Measurements from ENCODE around the gene MYH10.

MYH10 gene

DNA sequence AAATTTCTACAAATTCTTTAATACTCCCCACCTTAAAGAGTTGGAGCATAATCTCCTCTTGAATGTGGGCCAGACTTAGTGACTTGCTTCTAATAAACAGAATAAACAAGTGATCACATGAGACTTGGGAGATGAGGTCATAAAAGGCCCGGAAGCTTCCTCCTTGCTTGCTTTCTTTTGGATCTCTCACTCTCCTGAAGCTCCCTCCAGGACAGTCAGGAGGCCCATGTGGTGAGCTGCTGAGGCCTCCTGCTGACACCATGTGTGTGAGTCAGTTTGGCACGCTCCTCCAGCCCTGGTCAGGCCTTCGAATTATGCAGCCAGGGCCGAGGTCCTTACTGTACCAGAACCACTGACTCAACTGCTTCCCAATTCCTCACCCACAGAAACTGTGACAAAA, 141.6 kb downstream of the MYH10 start:
- H3K27me3 Mint-ChIP-seq (ENCODE audit: low read depth): no peaks in the 10 kb centered on the region
- no peak for TF ChIP-seq CTCF (IDR thresholded peaks at IDR 0.05; ENCODE audit: unreplicated experiment in 3 of 3)

DNA sequence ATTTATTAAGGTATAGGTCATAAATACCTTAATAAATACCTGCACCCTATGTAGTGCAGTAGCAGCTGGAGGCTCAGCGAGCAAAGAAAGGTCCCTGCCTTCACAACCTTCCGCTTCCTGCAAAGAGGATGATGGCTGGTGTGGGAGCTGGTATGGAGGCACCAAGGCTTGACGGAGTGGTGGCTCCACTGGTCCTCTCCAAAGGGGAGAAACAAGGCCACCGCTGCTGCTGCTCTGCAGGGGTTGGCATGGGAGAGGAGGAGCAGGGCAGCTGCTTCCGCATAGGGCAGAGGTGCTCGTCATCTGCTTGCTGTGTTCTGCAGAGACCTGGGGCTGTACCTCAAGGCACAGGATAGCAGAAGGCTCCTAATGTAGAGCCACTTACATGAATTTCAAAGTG, 142.0 kb downstream of the MYH10 start:
- Mint-ChIP-seq H3K9me3 (peaks cover 9% of the 10 kb centered on the region), H3K36me3 (ENCODE audit: low read depth) (peaks cover 92% of the 10 kb centered on the region), H3K4me1 (no peaks in the 10 kb centered on the region), H3K27ac (no peak overlapping the region), H3K27me3 (ENCODE audit: low read depth) (no peaks in the 10 kb centered on the region), H3K4me3 (no peak overlapping the region)
- no peak for TF ChIP-seq CTCF (IDR thresholded peaks at IDR 0.05; ENCODE audit: unreplicated experiment in 3 of 3)

More for the DNA sequence above, 141.6 kb downstream of the MYH10 start:
- Mint-ChIP-seq H3K36me3 (ENCODE audit: low read depth) (peaks cover 92% of the 10 kb centered on the region), H3K27ac (no peak overlapping the region), H3K4me3 (no peak overlapping the region), H3K9me3 (peaks cover 7% of the 10 kb centered on the region), H3K4me1 (no peaks in the 10 kb centered on the region)

DNA sequence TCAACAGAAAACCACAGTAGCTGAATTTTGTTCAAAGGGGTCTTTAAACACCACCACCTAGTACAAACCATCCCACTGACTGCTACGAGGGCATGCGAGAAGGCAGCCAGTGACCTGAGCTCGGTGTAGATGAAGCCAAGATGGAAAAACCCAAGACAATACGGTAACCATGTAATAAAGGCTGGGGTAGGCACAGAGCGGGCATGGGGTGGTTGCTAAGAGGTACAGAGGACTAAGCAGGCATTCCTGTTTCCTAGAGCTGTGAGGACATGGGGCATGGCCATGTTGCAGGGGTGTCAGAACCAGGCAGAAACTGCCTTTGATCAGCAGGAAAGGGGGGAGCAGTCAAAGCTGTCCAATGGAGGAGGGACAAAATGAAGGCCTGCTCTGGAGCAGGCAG, 142.8 kb downstream of the MYH10 start:
- H3K9me3 Mint-ChIP-seq: peaks cover 10% of the 10 kb centered on the region
- H3K27me3 Mint-ChIP-seq (ENCODE audit: low read depth): no peaks in the 10 kb centered on the region
- H3K4me3 Mint-ChIP-seq: no peak overlapping the region
- no peak overlapping the region for H3K27ac Mint-ChIP-seq
- no peak for TF ChIP-seq CTCF (IDR thresholded peaks at IDR 0.05; ENCODE audit: unreplicated experiment in 3 of 3)
- H3K4me1 Mint-ChIP-seq: no peaks in the 10 kb centered on the region
- peaks cover 96% of the 10 kb centered on the region for H3K36me3 Mint-ChIP-seq (ENCODE audit: low read depth)

DNA sequence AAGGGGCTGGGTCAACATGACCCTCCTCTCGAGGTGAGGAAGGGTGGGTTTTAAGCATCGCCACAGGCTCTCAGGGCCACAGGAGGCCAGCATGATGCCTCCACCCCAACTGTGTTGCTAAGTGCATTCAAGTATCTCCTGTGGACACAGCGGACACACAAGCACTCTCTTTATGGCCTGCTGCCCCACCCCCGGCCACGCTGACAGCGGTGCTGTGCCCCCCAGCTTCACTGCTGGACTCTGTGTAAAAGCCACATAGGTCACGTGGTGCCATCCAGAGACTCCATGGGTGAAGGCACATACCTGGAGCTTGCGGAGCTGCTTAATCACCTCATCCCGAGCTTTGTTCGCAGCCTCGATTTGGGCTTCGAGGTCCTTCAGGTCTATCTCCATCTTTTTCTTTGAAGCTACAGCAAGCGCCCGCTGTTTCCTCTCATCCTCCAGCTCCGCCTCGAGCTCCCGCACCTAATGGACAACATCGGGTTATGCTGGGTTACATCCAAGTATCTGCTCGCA, 143.3 kb downstream of the MYH10 start:
- no peaks in the 10 kb centered on the region for H3K27me3 Mint-ChIP-seq (ENCODE audit: low read depth)
- no peak for TF ChIP-seq CTCF (IDR thresholded peaks at IDR 0.05; ENCODE audit: unreplicated experiment in 3 of 3)
- no peak overlapping the region for H3K27ac Mint-ChIP-seq
- no peaks in the 10 kb centered on the region for H3K4me1 Mint-ChIP-seq
- peaks cover 10% of the 10 kb centered on the region for H3K9me3 Mint-ChIP-seq
- peaks cover 96% of the 10 kb centered on the region for H3K36me3 Mint-ChIP-seq (ENCODE audit: low read depth)
- no peak overlapping the region for H3K4me3 Mint-ChIP-seq

DNA sequence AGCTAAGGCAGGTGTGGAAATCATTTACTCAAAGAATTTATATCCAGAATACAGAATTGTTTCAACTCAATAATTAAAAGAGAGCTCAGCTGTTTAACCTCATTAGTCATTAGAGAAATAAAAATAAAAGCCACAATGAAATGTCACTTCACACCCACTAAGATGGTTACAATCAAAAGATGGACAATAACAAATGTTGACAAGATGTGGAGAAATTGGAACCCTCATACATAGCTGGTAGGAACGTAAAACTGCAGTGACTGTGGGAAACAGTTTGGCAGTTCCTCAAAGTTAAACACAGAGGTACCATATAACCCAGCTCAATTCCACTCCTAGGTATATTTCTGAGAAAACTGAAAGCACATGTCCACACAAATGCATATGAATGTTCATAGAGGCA, 145.0 kb downstream of the MYH10 start:
- no peak for TF ChIP-seq CTCF (IDR thresholded peaks at IDR 0.05; ENCODE audit: unreplicated experiment in 3 of 3)
- peaks cover 10% of the 10 kb centered on the region for H3K9me3 Mint-ChIP-seq
- peaks cover 96% of the 10 kb centered on the region for H3K36me3 Mint-ChIP-seq (ENCODE audit: low read depth)
- no peak overlapping the region for H3K27ac Mint-ChIP-seq
- no peaks in the 10 kb centered on the region for H3K27me3 Mint-ChIP-seq (ENCODE audit: low read depth)
- H3K4me3 Mint-ChIP-seq: no peak overlapping the region
- H3K4me1 Mint-ChIP-seq: no peaks in the 10 kb centered on the region

DNA sequence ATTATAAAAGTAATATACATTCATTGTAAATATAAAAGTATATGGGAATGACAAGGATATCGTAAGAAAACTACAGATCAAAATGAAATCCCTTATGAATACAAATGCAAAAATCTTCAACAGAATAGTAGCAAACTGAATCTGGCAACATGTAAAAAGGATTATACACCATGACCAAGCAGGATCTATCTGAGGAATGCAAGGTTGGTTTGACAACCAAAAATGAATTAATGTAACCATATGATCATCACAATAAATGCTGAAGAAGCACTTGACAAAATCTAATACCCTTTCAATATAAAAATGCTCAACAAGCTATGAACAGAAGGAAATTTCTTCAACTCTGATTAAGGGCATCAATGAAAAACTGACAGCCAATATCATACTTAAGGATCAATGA, 146.1 kb downstream of the MYH10 start:
- peaks cover 10% of the 10 kb centered on the region for H3K9me3 Mint-ChIP-seq
- H3K27ac Mint-ChIP-seq: no peak overlapping the region
- no peaks in the 10 kb centered on the region for H3K27me3 Mint-ChIP-seq (ENCODE audit: low read depth)
- no peaks in the 10 kb centered on the region for H3K4me1 Mint-ChIP-seq
- peaks cover 94% of the 10 kb centered on the region for H3K36me3 Mint-ChIP-seq (ENCODE audit: low read depth)
- no peak overlapping the region for H3K4me3 Mint-ChIP-seq
- no peak for TF ChIP-seq CTCF (IDR thresholded peaks at IDR 0.05; ENCODE audit: unreplicated experiment in 3 of 3)
